HL-60 (cell line): ENCODE data around the gene SLC12A7.

ENCODE experiments used
- DNase-seq, 2 experiments: peaks; one replicate each; pipeline ENCODE4 v3.0.0-alpha.2; 2010 to 2020; ENCODE audit warnings: low read depth in 1 of 2, low spot score in 1 of 2
- H3K27ac ChIP-seq: fragments of 250-450 bp; sonication (Bioruptor Pico); replicated peaks from 2 replicates; pipeline ENCODE4 v1.5.1; 2020; ENCODE audit warnings: mild to moderate bottlenecking, moderate library complexity
- H3K27me3 ChIP-seq: fragments of 250-450 bp; sonication (Bioruptor Pico); 2 replicates; pipeline ENCODE4 v1.5.1; 2021; ENCODE audit warnings: mild to moderate bottlenecking, moderate library complexity; ENCODE audit not compliant: insufficient read depth, poor library complexity, severe bottlenecking
- H3K4me3 ChIP-seq: replicated peaks from 2 replicates; pipeline ENCODE4 v1.5.1; 2011; ENCODE audit warnings: mild to moderate bottlenecking, control low read depth, low read length; ENCODE audit not compliant: insufficient read depth
- CTCF ChIP-seq: IDR thresholded peaks from one replicate; pipeline ENCODE4 v1.5.1; 2011; ENCODE audit warnings: low read length, control low read depth, inconsistent platforms; ENCODE audit not compliant: insufficient read depth
- GABPA ChIP-seq: IDR thresholded peaks from 2 replicates; pipeline ENCODE4 v1.6.1; 2012; ENCODE audit warnings: low read depth
- POLR2AphosphoS5 ChIP-seq: IDR thresholded peaks from 2 replicates; pipeline ENCODE4 v1.6.1; 2012; ENCODE audit warnings: low read depth
- SPI1 ChIP-seq: IDR thresholded peaks from 2 replicates; pipeline ENCODE4 v1.6.1; 2012; ENCODE audit warnings: low read depth, mild to moderate bottlenecking, borderline replicate concordance
- TF ChIP-seq, protein P1 (sequence below): IDR thresholded peaks from 2 replicates; pipeline ENCODE4 v1.6.1; 2012; ENCODE audit warnings: low read depth; ENCODE audit not compliant: insufficient replicate concordance

Gene SLC12A7

GRCh38 chr5:1113332-1113690 is 1.4 kb upstream of the SLC12A7 start:
- H3K27ac ChIP-seq = no peak overlapping the region
- DNase-seq = no peak
- no peak overlapping the region for H3K4me3 ChIP-seq
- TF ChIP-seq SPI1 = no peak
- no peak for TF ChIP-seq POLR2AphosphoS5
- no peak for TF ChIP-seq GABPA
- H3K27me3 ChIP-seq = no peaks in the 10 kb centered on the region

- TF ChIP-seq SPI1 (no peak), POLR2AphosphoS5 (peak; percentile 91)
- H3K27me3 ChIP-seq = no peaks in the 10 kb centered on the region
- DNase-seq = peak in 1 of 2 experiments; percentile 53
- no peak overlapping the region for H3K4me3 ChIP-seq
- no peak overlapping the region for H3K27ac ChIP-seq
These were observed 901 bp upstream of the SLC12A7 start for GRCh38 chr5:1112596-1113331.

GRCh38 chr5:1111241-1111726 is 579 bp downstream of the SLC12A7 start:
- peak overlapping the region; percentile 40 for H3K4me3 ChIP-seq
- TF ChIP-seq GABPA (no peak), POLR2AphosphoS5 (no peak), CTCF (no peak), SPI1 (no peak)
- TF ChIP-seq, protein P1, sequence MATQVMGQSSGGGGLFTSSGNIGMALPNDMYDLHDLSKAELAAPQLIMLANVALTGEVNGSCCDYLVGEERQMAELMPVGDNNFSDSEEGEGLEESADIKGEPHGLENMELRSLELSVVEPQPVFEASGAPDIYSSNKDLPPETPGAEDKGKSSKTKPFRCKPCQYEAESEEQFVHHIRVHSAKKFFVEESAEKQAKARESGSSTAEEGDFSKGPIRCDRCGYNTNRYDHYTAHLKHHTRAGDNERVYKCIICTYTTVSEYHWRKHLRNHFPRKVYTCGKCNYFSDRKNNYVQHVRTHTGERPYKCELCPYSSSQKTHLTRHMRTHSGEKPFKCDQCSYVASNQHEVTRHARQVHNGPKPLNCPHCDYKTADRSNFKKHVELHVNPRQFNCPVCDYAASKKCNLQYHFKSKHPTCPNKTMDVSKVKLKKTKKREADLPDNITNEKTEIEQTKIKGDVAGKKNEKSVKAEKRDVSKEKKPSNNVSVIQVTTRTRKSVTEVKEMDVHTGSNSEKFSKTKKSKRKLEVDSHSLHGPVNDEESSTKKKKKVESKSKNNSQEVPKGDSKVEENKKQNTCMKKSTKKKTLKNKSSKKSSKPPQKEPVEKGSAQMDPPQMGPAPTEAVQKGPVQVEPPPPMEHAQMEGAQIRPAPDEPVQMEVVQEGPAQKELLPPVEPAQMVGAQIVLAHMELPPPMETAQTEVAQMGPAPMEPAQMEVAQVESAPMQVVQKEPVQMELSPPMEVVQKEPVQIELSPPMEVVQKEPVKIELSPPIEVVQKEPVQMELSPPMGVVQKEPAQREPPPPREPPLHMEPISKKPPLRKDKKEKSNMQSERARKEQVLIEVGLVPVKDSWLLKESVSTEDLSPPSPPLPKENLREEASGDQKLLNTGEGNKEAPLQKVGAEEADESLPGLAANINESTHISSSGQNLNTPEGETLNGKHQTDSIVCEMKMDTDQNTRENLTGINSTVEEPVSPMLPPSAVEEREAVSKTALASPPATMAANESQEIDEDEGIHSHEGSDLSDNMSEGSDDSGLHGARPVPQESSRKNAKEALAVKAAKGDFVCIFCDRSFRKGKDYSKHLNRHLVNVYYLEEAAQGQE = no peak
- H3K27me3 ChIP-seq = no peaks in the 10 kb centered on the region
- no peak for DNase-seq
- peak overlapping the region; percentile 66 for H3K27ac ChIP-seq

- TF ChIP-seq SPI1 = no peak
- no peak for TF ChIP-seq GABPA
- TF ChIP-seq CTCF = no peak
- DNase-seq = no peak
- Histone ChIP-seq H3K27me3 (no peaks in the 10 kb centered on the region), H3K4me3 (peak overlapping the region; percentile 40), H3K27ac (peak overlapping the region; percentile 66)
These were observed 1.3 kb downstream of the SLC12A7 start for GRCh38 chr5:1110307-1111240.

GRCh38 chr5:1109542-1110306 is 2.1 kb downstream of the SLC12A7 start:
- TF ChIP-seq CTCF (no peak), GABPA (no peak), POLR2AphosphoS5 (no peak)
- DNase-seq = no peak
- H3K27me3 ChIP-seq = no peaks in the 10 kb centered on the region
- no peak overlapping the region for H3K4me3 ChIP-seq
- H3K27ac ChIP-seq = peak overlapping the region; percentile 66
